ENCODE results near the gene APOA4.

DNA sequence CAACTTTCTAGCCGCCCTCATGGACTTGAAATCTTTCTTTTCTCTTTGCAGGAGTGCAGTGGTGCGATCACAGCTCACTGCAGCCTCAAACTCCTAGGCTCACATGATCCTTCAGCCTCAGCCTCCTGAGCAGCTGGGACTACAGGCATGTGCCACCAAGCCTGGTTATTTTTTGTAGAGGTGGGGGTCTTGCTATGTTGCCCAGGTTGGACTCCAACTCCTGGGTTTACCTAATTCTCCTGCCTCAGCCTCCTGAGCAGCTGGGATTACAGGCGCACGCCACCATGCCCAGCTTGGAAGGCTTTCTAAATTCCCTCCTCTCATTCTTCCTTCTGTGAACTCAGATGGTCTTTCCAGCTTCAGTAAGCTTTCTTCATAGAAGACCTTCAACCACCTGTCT, 19.0 kb upstream of the APOA4 start:
- TF ChIP-seq, protein P1, sequence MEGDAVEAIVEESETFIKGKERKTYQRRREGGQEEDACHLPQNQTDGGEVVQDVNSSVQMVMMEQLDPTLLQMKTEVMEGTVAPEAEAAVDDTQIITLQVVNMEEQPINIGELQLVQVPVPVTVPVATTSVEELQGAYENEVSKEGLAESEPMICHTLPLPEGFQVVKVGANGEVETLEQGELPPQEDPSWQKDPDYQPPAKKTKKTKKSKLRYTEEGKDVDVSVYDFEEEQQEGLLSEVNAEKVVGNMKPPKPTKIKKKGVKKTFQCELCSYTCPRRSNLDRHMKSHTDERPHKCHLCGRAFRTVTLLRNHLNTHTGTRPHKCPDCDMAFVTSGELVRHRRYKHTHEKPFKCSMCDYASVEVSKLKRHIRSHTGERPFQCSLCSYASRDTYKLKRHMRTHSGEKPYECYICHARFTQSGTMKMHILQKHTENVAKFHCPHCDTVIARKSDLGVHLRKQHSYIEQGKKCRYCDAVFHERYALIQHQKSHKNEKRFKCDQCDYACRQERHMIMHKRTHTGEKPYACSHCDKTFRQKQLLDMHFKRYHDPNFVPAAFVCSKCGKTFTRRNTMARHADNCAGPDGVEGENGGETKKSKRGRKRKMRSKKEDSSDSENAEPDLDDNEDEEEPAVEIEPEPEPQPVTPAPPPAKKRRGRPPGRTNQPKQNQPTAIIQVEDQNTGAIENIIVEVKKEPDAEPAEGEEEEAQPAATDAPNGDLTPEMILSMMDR (IDR thresholded peaks at IDR 0.05): no peak
- no peak for TF ChIP-seq SIN3A (IDR thresholded peaks at IDR 0.05; ENCODE audit: borderline replicate concordance, insufficient read depth, low read depth, low read length)

All from Panc1 (cell line).